ENCODE measurements around the gene UBL7. TPM values are rescaled to one million over a fixed set of nuclear protein-coding genes. Genes with fewer than 3 reads are reported as not detected.

The UBL7 gene
- total and polyA plus RNA-seq, 10 of the 15 experiments (the other 5 are each of a cell fraction or from before 2014, with no cell fraction given) = 25.9 to 145 (median 90.1) TPM

GRCh38 chr15:74415966-74416916 lies 44.7 kb downstream of the UBL7 start (continued):
- TF ChIP-seq KAT2A (conservative IDR thresholded peaks at IDR 0.05; ENCODE audit: control insufficient read depth, low read depth, low read length) (no peak), PRDM15 (CRISPR knock-in tag; IDR thresholded peaks at IDR 0.05) (no peak), BMI1 (IDR thresholded peaks at IDR 0.05; ENCODE audit: borderline replicate concordance) (no peak), TARDBP (IDR thresholded peaks at IDR 0.05; ENCODE audit: borderline replicate concordance) (peak; percentile 71; the same call in 1 of the 2 replicates), SMAD5 (IDR thresholded peaks at IDR 0.05; ENCODE audit: low read depth) (0 out of 2 replicates have a peak, but pooled peaks have one; percentile 46), SREBF1 (IDR thresholded peaks at IDR 0.05; ENCODE audit: low read length) (no peak), GABPA (IDR thresholded peaks at IDR 0.05; ENCODE audit: low read depth) (no peak), JUNB (IDR thresholded peaks at IDR 0.05) (no peak), HDGF (IDR thresholded peaks at IDR 0.05) (peak; percentile 73), POLR2AphosphoS2 (IDR thresholded peaks at IDR 0.05; ENCODE audit: low read depth, low read length) (peak; percentile 33; the same call in 1 of the 2 replicates), POLR2AphosphoS5 (IDR thresholded peaks at IDR 0.05; ENCODE audit: low read length) (peak; percentile 76), MEF2A (IDR thresholded peaks at IDR 0.05; ENCODE audit: insufficient read depth, low read depth, low read length) (no peak), SMARCA5 (IDR thresholded peaks at IDR 0.05) (no peak), POLR2A (IDR thresholded peaks at IDR 0.05; ENCODE audit: low read depth, low read length) (peak; percentile 52), RUNX3 (IDR thresholded peaks at IDR 0.05; ENCODE audit: low read length) (no peak)
- TF ChIP-seq, protein P1, sequence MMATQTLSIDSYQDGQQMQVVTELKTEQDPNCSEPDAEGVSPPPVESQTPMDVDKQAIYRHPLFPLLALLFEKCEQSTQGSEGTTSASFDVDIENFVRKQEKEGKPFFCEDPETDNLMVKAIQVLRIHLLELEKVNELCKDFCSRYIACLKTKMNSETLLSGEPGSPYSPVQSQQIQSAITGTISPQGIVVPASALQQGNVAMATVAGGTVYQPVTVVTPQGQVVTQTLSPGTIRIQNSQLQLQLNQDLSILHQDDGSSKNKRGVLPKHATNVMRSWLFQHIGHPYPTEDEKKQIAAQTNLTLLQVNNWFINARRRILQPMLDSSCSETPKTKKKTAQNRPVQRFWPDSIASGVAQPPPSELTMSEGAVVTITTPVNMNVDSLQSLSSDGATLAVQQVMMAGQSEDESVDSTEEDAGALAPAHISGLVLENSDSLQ (IDR thresholded peaks at IDR 0.05) = no peak
- TF ChIP-seq, protein P2, sequence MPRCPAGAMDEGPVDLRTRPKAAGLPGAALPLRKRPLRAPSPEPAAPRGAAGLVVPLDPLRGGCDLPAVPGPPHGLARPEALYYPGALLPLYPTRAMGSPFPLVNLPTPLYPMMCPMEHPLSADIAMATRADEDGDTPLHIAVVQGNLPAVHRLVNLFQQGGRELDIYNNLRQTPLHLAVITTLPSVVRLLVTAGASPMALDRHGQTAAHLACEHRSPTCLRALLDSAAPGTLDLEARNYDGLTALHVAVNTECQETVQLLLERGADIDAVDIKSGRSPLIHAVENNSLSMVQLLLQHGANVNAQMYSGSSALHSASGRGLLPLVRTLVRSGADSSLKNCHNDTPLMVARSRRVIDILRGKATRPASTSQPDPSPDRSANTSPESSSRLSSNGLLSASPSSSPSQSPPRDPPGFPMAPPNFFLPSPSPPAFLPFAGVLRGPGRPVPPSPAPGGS (IDR thresholded peaks at IDR 0.05; ENCODE audit: borderline replicate concordance, insufficient read depth, low read depth, low read length, poor library complexity, severe bottlenecking) = peak; percentile 83
- TF ChIP-seq, protein P3, sequence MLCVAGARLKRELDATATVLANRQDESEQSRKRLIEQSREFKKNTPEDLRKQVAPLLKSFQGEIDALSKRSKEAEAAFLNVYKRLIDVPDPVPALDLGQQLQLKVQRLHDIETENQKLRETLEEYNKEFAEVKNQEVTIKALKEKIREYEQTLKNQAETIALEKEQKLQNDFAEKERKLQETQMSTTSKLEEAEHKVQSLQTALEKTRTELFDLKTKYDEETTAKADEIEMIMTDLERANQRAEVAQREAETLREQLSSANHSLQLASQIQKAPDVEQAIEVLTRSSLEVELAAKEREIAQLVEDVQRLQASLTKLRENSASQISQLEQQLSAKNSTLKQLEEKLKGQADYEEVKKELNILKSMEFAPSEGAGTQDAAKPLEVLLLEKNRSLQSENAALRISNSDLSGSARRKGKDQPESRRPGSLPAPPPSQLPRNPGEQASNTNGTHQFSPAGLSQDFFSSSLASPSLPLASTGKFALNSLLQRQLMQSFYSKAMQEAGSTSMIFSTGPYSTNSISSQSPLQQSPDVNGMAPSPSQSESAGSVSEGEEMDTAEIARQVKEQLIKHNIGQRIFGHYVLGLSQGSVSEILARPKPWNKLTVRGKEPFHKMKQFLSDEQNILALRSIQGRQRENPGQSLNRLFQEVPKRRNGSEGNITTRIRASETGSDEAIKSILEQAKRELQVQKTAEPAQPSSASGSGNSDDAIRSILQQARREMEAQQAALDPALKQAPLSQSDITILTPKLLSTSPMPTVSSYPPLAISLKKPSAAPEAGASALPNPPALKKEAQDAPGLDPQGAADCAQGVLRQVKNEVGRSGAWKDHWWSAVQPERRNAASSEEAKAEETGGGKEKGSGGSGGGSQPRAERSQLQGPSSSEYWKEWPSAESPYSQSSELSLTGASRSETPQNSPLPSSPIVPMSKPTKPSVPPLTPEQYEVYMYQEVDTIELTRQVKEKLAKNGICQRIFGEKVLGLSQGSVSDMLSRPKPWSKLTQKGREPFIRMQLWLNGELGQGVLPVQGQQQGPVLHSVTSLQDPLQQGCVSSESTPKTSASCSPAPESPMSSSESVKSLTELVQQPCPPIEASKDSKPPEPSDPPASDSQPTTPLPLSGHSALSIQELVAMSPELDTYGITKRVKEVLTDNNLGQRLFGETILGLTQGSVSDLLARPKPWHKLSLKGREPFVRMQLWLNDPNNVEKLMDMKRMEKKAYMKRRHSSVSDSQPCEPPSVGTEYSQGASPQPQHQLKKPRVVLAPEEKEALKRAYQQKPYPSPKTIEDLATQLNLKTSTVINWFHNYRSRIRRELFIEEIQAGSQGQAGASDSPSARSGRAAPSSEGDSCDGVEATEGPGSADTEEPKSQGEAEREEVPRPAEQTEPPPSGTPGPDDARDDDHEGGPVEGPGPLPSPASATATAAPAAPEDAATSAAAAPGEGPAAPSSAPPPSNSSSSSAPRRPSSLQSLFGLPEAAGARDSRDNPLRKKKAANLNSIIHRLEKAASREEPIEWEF (IDR thresholded peaks at IDR 0.05; ENCODE audit: insufficient replicate concordance, low read depth, low read length) = no peak

Measured in GM12878 (cell line).